Dedifferentiated amniotic fluid mesenchymal stem cell (primary cell): ENCODE measurements around the gene WNK3.
A peak's percentile ranks its signal among the peaks of the same experiment; 100 is the strongest.
"Not testable (repeated sequence)": the region's sequence is repeated elsewhere in the genome, so short reads cannot be mapped to it uniquely, and the experiment has no call there.

Experiments used
- DNase-seq: peaks from one replicate; pipeline ENCODE4 v3.0.0-alpha.2; 2016; ENCODE audit errors: extremely low spot score

Gene WNK3

GRCh38 chrX:54357414-54358377 is at the start of gene WNK3:
TSS of gene WNK3 (minus strand) at chrX:54358046.
- DNase-seq, result peak; percentile 66

DNA sequence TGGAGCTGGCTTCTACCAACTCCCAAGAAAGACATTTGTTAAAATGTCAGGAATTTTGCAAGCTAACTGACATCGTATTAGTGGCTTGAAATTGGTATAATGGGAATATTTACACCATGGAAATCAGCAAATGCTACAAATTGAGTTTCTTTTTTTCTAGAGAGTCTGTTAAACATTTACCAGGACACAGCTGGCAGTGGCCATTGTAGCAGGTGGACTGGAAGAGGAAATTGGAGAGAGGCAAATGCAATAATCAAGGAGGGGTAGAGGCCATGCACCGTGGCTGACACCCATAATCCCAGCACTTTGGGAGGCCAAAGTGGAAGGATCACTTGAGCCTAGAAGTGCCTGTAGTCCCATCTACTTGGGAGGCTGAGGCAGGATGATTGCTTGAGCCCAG is 49.4 kb upstream of the WNK3 start:
- no peak for DNase-seq

- no peak for DNase-seq
These were observed 39.3 kb upstream of the WNK3 start for GRCh38 chrX:54397113-54397512.

- DNase-seq, result no peak
These were observed 28.5 kb upstream of the WNK3 start for GRCh38 chrX:54386314-54386713.

- not testable (repeated sequence) for DNase-seq
These were observed 26.8 kb upstream of the WNK3 start for GRCh38 chrX:54384661-54385060.

- DNase-seq, result no peak
These were observed 1.6 kb upstream of the WNK3 start for GRCh38 chrX:54359408-54359807.

DNA sequence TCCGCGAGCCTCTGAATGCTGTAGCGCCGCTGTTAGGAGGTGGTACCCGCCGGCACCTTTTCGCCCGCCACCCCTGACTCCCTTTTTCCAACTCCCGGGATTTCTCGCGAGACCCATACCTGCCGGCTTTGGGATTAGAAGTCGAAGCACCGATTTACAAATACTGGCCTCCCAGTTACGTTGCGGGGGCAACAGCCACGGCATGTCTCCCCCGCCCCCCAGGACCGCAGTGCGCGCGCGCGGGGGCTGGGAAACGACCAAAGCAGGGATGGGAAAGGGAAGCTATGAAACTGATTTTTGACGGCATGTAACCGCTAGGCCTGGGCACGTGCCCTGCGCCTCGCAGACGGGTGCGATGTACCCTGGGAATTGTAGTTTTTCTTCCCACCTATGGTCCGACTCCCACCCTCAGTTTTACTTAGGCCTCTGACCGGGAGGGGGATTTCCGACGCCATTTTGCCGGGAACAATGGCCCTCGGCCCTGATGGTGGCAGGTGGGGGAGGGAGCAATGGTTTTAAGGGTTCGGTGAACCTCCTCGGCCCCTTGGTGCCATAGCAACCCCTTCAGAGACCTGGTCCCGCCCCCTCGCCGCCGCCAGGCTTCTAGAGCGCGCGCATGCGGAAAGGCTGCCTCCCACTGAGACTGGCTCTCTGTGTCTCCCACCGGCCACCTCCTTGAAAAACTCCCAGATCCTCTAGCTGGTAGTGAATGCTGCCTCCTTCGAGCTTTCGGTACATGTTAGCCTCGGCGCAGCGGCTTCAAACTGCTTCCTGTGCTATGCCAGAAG is 772 bp upstream of the WNK3 start:
- peak; percentile 53 for DNase-seq

DNA sequence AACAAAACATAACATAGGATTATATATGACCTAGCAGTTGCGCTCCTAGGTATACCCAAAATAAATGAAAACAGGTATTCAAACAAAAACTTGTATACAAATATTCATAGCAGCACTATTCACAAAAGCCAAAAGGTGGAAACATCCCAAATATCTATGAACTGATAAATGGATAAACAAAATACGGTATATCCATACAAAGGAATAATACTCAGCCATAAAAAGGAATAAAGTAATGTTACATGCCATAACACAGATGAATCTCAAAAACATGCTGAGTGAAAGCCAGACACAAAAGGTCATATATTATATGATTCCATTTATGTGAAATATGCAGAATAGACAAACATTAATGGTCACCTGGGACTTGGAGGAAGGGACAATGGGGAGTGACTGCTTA is 5.2 kb downstream of the WNK3 start:
- DNase-seq, result no peak

- DNase-seq, result not testable (repeated sequence)
These were observed 20.5 kb downstream of the WNK3 start for GRCh38 chrX:54337383-54337782.

- DNase-seq, result no peak
These were observed 32.8 kb downstream of the WNK3 start for GRCh38 chrX:54325077-54325476.

DNA sequence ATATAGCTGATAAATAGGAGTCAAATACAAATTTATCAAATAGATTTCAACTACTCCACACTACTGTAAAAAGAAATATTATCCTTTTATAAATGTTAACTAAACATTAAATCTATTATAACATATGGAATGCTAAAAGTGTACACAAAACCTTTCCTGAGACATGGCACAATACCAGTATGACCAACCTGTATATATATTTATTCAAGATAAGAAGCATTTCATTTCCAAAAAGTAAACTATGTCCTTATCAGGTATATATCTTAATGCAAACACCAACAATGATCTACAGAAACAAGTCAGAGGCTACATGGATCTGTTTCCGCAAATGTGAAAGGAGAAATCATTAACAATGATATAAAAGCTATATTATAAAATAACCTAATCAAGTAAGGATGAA is 37.8 kb downstream of the WNK3 start:
- DNase-seq, result no peak

- DNase-seq, result no peak
These were observed 51.5 kb downstream of the WNK3 start for GRCh38 chrX:54306379-54306778.

DNA sequence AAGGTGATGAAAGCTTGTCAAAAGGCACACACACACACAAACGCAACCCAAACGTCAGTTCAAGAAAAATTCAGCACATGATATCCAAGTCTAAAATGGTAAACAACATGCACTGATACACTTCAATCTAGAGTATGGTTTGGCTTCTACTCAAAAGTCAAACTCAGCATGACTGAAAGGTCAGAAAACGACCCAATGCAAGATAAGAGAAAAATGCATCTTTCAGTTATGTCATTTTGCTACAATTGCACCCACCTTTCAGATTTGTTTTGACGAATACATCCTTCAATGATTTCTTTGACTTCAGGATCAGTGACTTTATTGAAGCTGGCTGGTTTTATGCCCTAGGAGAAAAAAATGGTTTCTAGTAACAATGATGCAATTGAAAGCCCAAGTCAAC is 56.3 kb downstream of the WNK3 start:
- no peak for DNase-seq

DNA sequence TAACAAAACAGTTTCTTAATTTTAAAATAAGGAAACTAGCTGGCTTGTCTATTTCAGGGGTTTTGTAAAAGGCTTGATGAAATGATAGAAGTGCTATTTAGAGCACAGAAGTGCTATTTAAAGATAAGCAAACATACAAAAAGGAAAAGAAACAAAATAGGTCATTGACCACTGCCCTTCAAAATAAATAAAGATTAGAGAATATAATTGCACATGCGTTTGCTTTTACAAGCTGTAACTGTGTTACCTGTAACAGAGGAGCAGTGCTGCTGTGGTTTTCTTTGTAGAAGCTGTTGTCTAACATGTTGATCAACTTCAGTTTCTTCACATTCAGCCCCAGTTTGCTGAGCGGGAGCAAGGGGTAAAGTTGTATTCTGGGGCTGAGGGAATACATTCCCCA is 63.5 kb downstream of the WNK3 start:
- DNase-seq, result no peak

GRCh38 chrX:54292755-54293154 is 65.1 kb downstream of the WNK3 start:
- DNase-seq, result no peak

DNA sequence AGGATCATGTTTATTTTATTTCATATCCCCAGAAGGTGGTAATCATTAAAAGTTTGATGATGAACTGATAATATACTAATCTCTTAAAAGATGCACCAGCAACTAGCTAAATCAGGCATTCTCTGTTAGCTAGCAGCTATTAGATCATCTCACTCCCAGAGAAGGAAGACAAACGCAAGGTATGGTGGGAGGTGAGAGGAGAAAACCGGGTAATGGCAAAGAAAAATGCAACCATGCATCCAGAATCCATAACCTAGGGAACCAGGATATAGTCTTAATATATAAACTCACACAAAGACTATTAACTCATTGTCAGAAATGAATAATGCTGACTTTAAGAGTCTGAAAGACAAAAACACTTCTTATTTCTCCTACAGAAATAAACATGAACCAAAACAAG is 66.1 kb downstream of the WNK3 start:
- no peak for DNase-seq

- no peak for DNase-seq
These were observed 68.9 kb downstream of the WNK3 start for GRCh38 chrX:54288968-54289367.

- DNase-seq, result no peak
These were observed 69.6 kb downstream of the WNK3 start for GRCh38 chrX:54288277-54288676.

- no peak for DNase-seq
These were observed 76.2 kb downstream of the WNK3 start for GRCh38 chrX:54281676-54282075.

GRCh38 chrX:54280466-54280865 is 77.4 kb downstream of the WNK3 start:
- no peak for DNase-seq

DNA sequence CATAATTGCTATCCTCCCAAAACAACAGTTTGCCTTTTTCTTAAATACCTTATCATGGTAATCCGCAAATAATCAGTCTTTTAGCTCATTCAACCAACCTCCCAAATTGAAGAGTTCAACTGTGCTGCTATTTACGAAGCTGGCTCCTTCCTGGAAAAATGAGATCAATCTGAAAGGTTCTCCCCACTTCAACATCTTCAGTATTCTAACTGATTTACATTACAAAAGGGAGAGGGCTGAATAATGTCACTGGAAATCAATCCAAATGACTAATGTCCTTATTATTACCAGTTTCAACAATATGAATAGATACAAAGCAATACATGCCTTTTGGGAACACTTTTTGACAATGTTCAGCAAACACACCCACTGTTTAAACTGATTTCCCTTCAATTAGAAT is 86.2 kb downstream of the WNK3 start:
- DNase-seq, result no peak

GRCh38 chrX:54248309-54248708 is 109.5 kb downstream of the WNK3 start:
- no peak for DNase-seq

DNA sequence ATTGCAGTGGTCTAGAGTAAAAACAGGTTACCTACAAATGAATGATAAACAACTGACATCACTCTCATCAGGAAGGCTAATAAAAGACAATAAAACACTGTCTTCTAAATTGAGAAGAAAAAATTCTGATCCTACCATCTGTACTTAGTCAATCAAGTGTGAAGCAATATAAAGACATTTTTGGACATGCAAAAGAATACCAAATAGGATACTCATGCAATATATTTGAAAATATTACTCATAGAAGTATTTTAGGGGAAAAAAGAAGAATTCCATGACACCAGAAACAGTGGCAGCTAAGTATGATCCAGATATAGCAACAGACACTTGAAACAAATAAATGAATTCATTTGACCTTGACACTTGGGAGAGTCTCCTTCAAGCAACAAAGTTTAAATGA is 111.0 kb downstream of the WNK3 start:
- DNase-seq, result peak; percentile 30
